Heart left ventricle (tissue), 16 donors: ENCODE results near the gene GLT6D1. TPM values are rescaled to one million over a fixed set of nuclear protein-coding genes. Genes with fewer than 3 reads are reported as not detected.

ENCODE experiments used
- ATAC-seq, 4 donors: fragments of 200-7000 bp; cut with Tn5 transposase; one replicate each; pipeline ENCODE4 v1.9.1; 2020 to 2022; ENCODE audit warnings: moderate library complexity in 4 of 4, mild to moderate bottlenecking in 3 of 4, moderate number of reproducible peaks in 1 of 4
- DNase-seq, 5 donors: peaks; one replicate each; pipeline ENCODE4 v3.0.0-alpha.2; 2020
- H3K27ac ChIP-seq, 12 donors: fragments of 200-600 bp; sonication (generic) in 4 of 12; one replicate each; pipeline versions ENCODE4 v1.5.0 to v1.8.0; 2016 to 2022; ENCODE audit warnings: mild to moderate bottlenecking in 2 of 12
- H3K27me3 ChIP-seq, 9 donors: fragments of 200-600 bp; sonication (generic) in 2 of 9; one replicate each; pipeline versions ENCODE4 v1.5.1 to v1.8.0; 2016 to 2022; ENCODE audit warnings: mild to moderate bottlenecking in 3 of 9
- H3K36me3 ChIP-seq, 9 donors: fragments of 200-600 bp; sonication (generic) in 2 of 9; one replicate each; pipeline versions ENCODE4 v1.5.0 to v1.8.0; 2018 to 2022; ENCODE audit warnings: mild to moderate bottlenecking in 2 of 9
- H3K4me1 ChIP-seq, 12 donors: fragments of 200-600 bp; sonication (generic) in 4 of 12; one replicate each; pipeline versions ENCODE4 v1.5.0 to v1.8.0; 2016 to 2022; ENCODE audit warnings: mild to moderate bottlenecking in 3 of 12
- H3K4me3 ChIP-seq, 12 donors: fragments of 200-600 bp; sonication (generic) in 4 of 12; one replicate each; pipeline versions ENCODE4 v1.5.0 to v1.8.0; 2017 to 2022; ENCODE audit warnings: mild to moderate bottlenecking in 9 of 12, moderate library complexity in 4 of 12
- H3K9me3 ChIP-seq, 12 donors: fragments of 200-600 bp; sonication (generic) in 4 of 12; one replicate each; pipeline versions ENCODE4 v1.5.0 to v1.8.0; 2016 to 2022; ENCODE audit warnings: mild to moderate bottlenecking in 1 of 12
- POLR2A ChIP-seq, 2 donors: fragments of 450-650 bp; IDR thresholded peaks; one replicate each; pipeline ENCODE4 v1.6.1; 2017; ENCODE audit warnings: antibody characterized with exemption in 2 of 2, mild to moderate bottlenecking in 2 of 2, moderate library complexity in 2 of 2
- WGBS, 4 donors: extraction: QIAGEN DNeasy Blood & Tissue Kit in 2 of 4; methylation state at CpG; one replicate each; pipeline versions ENCODE4 v1.1.5 to v1.1.7; 2013 to 2018; 5-methylcytosine and 5-hydroxymethylcytosine counted together
- intact Hi-C, 10 donors: fragments of 100-400 bp; cut with DNase I; formaldehyde crosslinking; loops; one replicate each; pipeline versions ENCODE4 v1.11.1 to v1.14.2; 2022
- polyA plus RNA-seq, 2 donors: library from polyadenylated mRNA; stranded (reverse); fragments of 200-250 nt; gene quantifications; one replicate each; pipeline ENCODE4 v1.2.3, GENCODE V29; 2013
- total RNA-seq, 9 donors: library from RNA; depleted of rRNA in 2 of 9; stranded (reverse); fragments of >200 nt in 2 of 9; fragmentation: NEBNext Ultra II Directional in 3 of 9; extraction: Animal tissue kit (Norgen Biotek cat#: 25700) in 3 of 9; gene quantifications; one replicate each; pipeline versions ENCODE4 v1.1.0 to v1.2.4, GENCODE V29; 2016 to 2023
- TF ChIP-seq, protein P1 (sequence below), 12 donors: fragments of 200-600 bp; sonication (generic) in 4 of 12; IDR thresholded peaks; one replicate each; pipeline versions ENCODE4 v1.5.0 to v1.8.0; 2018 to 2022; ENCODE audit warnings: antibody characterized with exemption in 12 of 12, mild to moderate bottlenecking in 5 of 12
- donor health status: ischemic (EF 13 %, LVEDD 7.1; RV severe dilation, severe dysfunction).
- donor health status: healthy with polysubstance abuse.
- donor health status: DM: no; HTN: yes; CAD: no.
- donor health status: DM: no; HTN: no; CAD: no.
- donor health status: ischemic (EF 25% LVEDD 6.9; RV normal size, moderate dysfunction).
- donor health status: ischemic (EF 25% LVEDD 5.7; RV mildly dilated, moderate dysfunction).
- donor health status: healthy.
- donor health status: DM: yes; HTN: yes; CAD: no.
- donor health status: ischemic (EF 35%, LVEDD 5.7; RV mildly dilated, moderate dysfunction).
- donor health status: nonischemic (EF 11% LVEDD 7.7; RV severe dilation, severe dysfunction).
- donor health status: DM: yes; HTN: yes; CAD: no.
- donor health status: PGD.
- donor health status: ischemic (EF 29% LVEDD 5.4; RV normal size, mild dysfunction).
- donor health status: nonischemic (EF 23%, LVEDD 6.1; RV moderate dilation, normal function).

The GLT6D1 gene
- total and polyA plus RNA-seq, 11 donors = not detected

- Histone ChIP-seq H3K27ac (no peak overlapping the region), H3K4me3 (no peak overlapping the region), H3K4me1 (peaks cover 0 to 5% (median 0%) of the 10 kb centered on the region in 12 donors), H3K9me3 (no peaks in the 10 kb centered on the region), H3K36me3 (no peaks in the 10 kb centered on the region), H3K27me3 (peaks cover 0 to 21% (median 3%) of the 10 kb centered on the region in 9 donors)
- intact Hi-C loops = no loop called here
- DNase-seq = no peak
- ATAC-seq = no peak
- TF ChIP-seq, protein P1, sequence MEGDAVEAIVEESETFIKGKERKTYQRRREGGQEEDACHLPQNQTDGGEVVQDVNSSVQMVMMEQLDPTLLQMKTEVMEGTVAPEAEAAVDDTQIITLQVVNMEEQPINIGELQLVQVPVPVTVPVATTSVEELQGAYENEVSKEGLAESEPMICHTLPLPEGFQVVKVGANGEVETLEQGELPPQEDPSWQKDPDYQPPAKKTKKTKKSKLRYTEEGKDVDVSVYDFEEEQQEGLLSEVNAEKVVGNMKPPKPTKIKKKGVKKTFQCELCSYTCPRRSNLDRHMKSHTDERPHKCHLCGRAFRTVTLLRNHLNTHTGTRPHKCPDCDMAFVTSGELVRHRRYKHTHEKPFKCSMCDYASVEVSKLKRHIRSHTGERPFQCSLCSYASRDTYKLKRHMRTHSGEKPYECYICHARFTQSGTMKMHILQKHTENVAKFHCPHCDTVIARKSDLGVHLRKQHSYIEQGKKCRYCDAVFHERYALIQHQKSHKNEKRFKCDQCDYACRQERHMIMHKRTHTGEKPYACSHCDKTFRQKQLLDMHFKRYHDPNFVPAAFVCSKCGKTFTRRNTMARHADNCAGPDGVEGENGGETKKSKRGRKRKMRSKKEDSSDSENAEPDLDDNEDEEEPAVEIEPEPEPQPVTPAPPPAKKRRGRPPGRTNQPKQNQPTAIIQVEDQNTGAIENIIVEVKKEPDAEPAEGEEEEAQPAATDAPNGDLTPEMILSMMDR (IDR thresholded peaks at IDR 0.05) = no peak
- no peak for TF ChIP-seq POLR2A (IDR thresholded peaks at IDR 0.05)
- WGBS, 4 donors = 76 to 83% (median 83%) methylated on average over 29 to 32 of the region's 32 CpGs
Measured at GRCh38 chr9:135664801-135665794, 25.8 kb upstream of the GLT6D1 start.

DNA sequence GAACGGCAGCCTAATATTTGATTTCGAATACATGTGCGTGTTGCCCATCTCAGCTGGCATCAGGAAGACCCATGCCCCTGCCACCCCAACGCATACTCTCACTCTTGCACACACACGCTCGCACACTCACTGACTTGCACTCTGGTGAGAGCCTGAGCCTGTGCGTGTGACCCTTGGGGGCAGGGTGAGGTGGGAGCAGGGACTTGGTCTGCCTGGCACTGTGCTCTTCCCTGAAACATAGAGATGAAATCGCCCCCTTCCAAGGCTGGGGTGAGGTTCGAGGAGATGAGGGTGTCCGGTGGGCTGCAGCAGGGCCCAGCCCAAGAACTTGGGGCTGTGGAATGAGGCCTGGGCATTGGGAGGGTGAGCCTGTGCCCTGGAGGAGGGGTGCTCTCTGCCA lies 24.9 kb upstream of the GLT6D1 start:
- ATAC-seq (no peak), DNase-seq (no peak)
- peaks cover 0 to 18% (median 0%) of the 10 kb centered on the region in 9 donors for H3K27me3 ChIP-seq
- no peak for TF ChIP-seq POLR2A (IDR thresholded peaks at IDR 0.05)
- TF ChIP-seq, protein P1 (IDR thresholded peaks at IDR 0.05) = no peak
- H3K9me3 ChIP-seq = no peaks in the 10 kb centered on the region
- H3K27ac ChIP-seq = no peak overlapping the region
- 79 to 89% (median 85%) methylated on average over 9 to 10 of the region's 10 CpGs for WGBS, 4 donors
- intact Hi-C loops = no loop called here
- no peak overlapping the region for H3K4me3 ChIP-seq
- H3K36me3 ChIP-seq = no peaks in the 10 kb centered on the region
- peaks cover 0 to 5% (median 0%) of the 10 kb centered on the region in 12 donors for H3K4me1 ChIP-seq

DNA sequence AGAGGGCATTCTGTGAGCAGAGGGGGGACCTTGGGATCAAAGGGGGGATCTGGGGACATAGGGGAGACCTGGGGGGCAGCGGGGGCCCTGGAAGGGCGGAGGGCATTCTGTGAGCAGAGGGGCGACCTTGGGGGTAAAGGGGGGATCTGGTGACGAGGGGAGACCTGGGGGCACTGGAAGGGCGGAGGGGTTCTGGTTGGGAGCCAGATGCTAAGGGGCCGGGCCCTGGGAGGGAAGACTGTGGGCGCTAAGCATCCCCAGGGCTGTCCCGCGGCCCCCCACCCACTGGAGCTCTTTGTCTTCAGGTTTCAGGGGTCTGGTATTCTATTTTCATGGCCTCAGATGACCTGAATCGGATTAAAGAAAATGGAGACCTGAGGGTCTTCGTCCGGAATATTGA lies 24.5 kb upstream of the GLT6D1 start:
- intact Hi-C loops = no loop called here
- H3K27ac ChIP-seq = no peak overlapping the region
- H3K27me3 ChIP-seq = peaks cover 0 to 18% (median 0%) of the 10 kb centered on the region in 9 donors
- H3K4me1 ChIP-seq = peaks cover 0 to 5% (median 0%) of the 10 kb centered on the region in 12 donors
- TF ChIP-seq, protein P1 (IDR thresholded peaks at IDR 0.05) = no peak
- no peak for TF ChIP-seq POLR2A (IDR thresholded peaks at IDR 0.05)
- ATAC-seq (no peak), DNase-seq (no peak)
- 88 to 90% (median 89%) methylated on average over 12 of the region's 12 CpGs for WGBS, 4 donors
- H3K9me3 ChIP-seq = no peaks in the 10 kb centered on the region
- H3K4me3 ChIP-seq = no peak overlapping the region
- no peaks in the 10 kb centered on the region for H3K36me3 ChIP-seq

DNA sequence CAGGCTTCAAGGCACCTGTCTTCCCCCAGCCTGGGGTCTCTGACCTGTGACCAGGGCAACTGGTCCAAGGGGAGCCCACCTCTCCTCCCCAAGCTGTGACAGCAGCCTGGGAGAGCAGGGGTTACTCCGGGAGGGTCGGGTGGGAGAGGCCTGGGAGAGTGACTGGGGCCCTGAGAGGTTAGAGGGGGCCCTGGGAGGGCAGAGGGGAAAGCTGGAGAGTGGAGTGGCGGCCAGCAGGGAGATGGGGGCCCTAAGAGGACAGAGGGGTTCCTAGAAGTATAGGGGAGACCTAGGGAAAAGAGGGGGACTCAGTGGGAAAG lies 24.1 kb upstream of the GLT6D1 start:
- no peak for ATAC-seq
- DNase-seq = peak in 1 of 5 donors; percentile 9
- Histone ChIP-seq H3K4me1 (peaks cover 0 to 5% (median 0%) of the 10 kb centered on the region in 12 donors), H3K27ac (no peak overlapping the region), H3K9me3 (no peaks in the 10 kb centered on the region), H3K36me3 (no peaks in the 10 kb centered on the region), H3K27me3 (peaks cover 0 to 18% (median 0%) of the 10 kb centered on the region in 9 donors), H3K4me3 (no peak overlapping the region)
- TF ChIP-seq POLR2A (IDR thresholded peaks at IDR 0.05) = no peak
- TF ChIP-seq, protein P1 (IDR thresholded peaks at IDR 0.05) = no peak
- intact Hi-C loops = no loop called here
- 51 to 74% (median 61%) methylated on average over 3 of the region's 3 CpGs for WGBS, 4 donors
